Body of pancreas (tissue), 4 donors: ENCODE measurements around the gene DNAJC21. TPM values are rescaled to one million over a fixed set of nuclear protein-coding genes. Genes with fewer than 3 reads are reported as not detected.

Experiments used
- ATAC-seq: fragments of 150-250 bp; one replicate; pipeline ENCODE4 v1.9.1; 2016
- DNase-seq, 4 donors: peaks; one replicate each; pipeline ENCODE4 v3.0.0-alpha.2; 2019
- H3K27ac ChIP-seq, 4 donors: fragments of 200-600 bp; sonication (generic); 1 replicate in 3 of 4; 2 replicates in 1 of 4; pipeline versions ENCODE4 v1.5.1 to v1.6.1; 2016 to 2019; ENCODE audit warnings: mild to moderate bottlenecking in 1 of 4, mixed read lengths in 1 of 4, moderate library complexity in 1 of 4
- H3K27me3 ChIP-seq, 2 donors: fragments of 200-600 bp; sonication (generic); one replicate each; pipeline ENCODE4 v1.6.0; 2016; ENCODE audit warnings: mild to moderate bottlenecking in 1 of 2
- H3K36me3 ChIP-seq, 2 donors: fragments of 200-600 bp; sonication (generic); replicated peaks in 1 of 2; 2 replicates each; pipeline ENCODE4 v1.5.1; 2016; ENCODE audit warnings: low read depth in 2 of 2; ENCODE audit not compliant: insufficient read depth in 1 of 2
- H3K4me1 ChIP-seq: fragments of 200-600 bp; sonication (generic); one replicate; pipeline ENCODE4 v1.6.0; 2016
- H3K4me3 ChIP-seq, 2 donors: fragments of 200-600 bp; sonication (generic); 1 replicate in 1 of 2; 2 replicates in 1 of 2; pipeline ENCODE4 v1.5.1; 2016 to 2019
- H3K9me3 ChIP-seq, 3 donors: fragments of 200-600 bp; sonication (generic); 1 replicate in 2 of 3; 2 replicates in 1 of 3; pipeline ENCODE4 v1.5.1; 2016
- POLR2A ChIP-seq, 3 donors: fragments of 450-650 bp; IDR thresholded peaks; one replicate each; pipeline ENCODE4 v1.6.1; 2016; ENCODE audit warnings: antibody characterized with exemption in 3 of 3, mild to moderate bottlenecking in 2 of 3
- WGBS, 2 donors: methylation state at CpG; one replicate each; pipeline ENCODE4 v1.1.5; 2017; 5-methylcytosine and 5-hydroxymethylcytosine counted together
- intact Hi-C: fragments of 100-400 bp; cut with DNase I; formaldehyde crosslinking; loops from one replicate; pipeline ENCODE4 v1.15.1; 2023
- total RNA-seq, 2 donors: library from RNA; depleted of rRNA; stranded (reverse); fragments of >200 nt; gene quantifications; one replicate each; pipeline ENCODE4 v1.1.0, GENCODE V29; 2016
- TF ChIP-seq, protein P1 (sequence below), 7 experiments: fragments of 450-650 bp in 4 of 7; fragments of 200-600 bp in 3 of 7; sonication (generic) in 3 of 7; IDR thresholded peaks; one replicate each; pipeline ENCODE4 v1.5.1; 2016 to 2019; ENCODE audit warnings: antibody characterized with exemption in 7 of 7

The DNAJC21 gene
- 10 to 100 TPM; 26.7 to 29.6 TPM for total RNA-seq

DNA sequence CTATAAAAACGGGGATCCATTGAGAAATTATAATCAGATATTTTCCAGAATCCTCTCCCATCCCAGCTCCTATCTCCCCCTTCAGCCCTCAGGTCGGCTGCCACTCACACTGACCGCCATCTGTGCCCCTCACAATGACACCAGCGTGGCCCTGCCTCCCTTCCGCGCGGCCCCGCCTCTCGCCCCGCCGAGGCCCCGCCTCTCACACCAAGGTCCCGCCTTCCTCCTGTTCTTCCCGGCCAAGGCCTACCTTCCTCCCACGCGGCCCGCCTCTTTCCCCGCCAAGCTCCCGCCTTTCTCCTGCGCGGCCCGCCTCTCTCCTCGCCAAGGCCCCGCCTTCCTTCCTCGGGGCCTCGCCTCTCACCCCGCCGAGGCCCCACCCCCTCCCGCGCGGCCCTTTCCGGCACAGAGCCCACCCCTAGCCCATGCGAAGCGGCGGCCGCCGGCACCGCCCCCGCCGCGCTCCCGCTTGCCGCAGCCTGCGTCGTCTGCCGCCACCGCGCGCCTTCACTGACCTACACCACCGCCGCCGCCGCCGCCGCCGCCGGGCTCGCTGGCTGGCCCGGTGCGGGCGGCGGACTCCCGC is at the start of gene DNAJC21:
Gene DNAJC21, plus strand, starts transcription at position 426 of the 586 bp plus-strand sequence. CDS start 261 bp downstream, outside the sequence.
- ATAC-seq (peak; percentile 92), DNase-seq (peak; percentile 98)
- TF ChIP-seq, protein P1, sequence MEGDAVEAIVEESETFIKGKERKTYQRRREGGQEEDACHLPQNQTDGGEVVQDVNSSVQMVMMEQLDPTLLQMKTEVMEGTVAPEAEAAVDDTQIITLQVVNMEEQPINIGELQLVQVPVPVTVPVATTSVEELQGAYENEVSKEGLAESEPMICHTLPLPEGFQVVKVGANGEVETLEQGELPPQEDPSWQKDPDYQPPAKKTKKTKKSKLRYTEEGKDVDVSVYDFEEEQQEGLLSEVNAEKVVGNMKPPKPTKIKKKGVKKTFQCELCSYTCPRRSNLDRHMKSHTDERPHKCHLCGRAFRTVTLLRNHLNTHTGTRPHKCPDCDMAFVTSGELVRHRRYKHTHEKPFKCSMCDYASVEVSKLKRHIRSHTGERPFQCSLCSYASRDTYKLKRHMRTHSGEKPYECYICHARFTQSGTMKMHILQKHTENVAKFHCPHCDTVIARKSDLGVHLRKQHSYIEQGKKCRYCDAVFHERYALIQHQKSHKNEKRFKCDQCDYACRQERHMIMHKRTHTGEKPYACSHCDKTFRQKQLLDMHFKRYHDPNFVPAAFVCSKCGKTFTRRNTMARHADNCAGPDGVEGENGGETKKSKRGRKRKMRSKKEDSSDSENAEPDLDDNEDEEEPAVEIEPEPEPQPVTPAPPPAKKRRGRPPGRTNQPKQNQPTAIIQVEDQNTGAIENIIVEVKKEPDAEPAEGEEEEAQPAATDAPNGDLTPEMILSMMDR (IDR thresholded peaks at IDR 0.05), result no peak
- no peak for TF ChIP-seq POLR2A (IDR thresholded peaks at IDR 0.05)
- H3K9me3 ChIP-seq, result no peaks in the 10 kb centered on the region
- peaks cover 28% of the 10 kb centered on the region for H3K4me1 ChIP-seq
- peaks cover 5 to 9% of the 10 kb centered on the region in 2 donors for H3K36me3 ChIP-seq
- peak within 1 kb of the TSS; percentile 61 to 82 for H3K4me3 ChIP-seq
- intact Hi-C loops, result no loop called here
- WGBS, 2 donors, result 1% methylated on average over 34 to 35 of the region's 63 CpGs
- peak within 1 kb of the TSS; percentile 92 to 96 (median 96) for H3K27ac ChIP-seq
- H3K27me3 ChIP-seq, result no peaks in the 10 kb centered on the region

DNA sequence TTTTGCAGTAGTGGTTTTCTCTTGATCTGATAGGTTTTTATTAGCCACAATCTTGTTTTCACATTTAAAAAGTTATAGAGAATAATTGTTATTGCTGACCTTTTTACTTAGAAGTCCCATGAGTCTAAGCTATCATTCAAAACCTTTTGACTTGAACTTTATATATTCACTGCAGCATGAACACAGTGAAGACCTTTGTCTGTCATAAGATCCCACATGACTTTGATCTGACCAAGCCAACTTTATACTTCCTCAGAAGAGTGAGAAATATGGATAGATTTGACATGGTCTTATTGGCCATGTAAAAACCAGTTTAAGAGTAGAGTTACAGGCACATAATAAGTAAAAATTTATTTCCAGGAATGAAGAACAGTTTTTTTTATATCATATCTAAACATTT is 48.1 kb upstream of the DNAJC21 start:
- Histone ChIP-seq H3K4me3 (no peak overlapping the region), H3K27ac (no peak overlapping the region), H3K36me3 (no peaks in the 10 kb centered on the region), H3K9me3 (no peaks in the 10 kb centered on the region), H3K4me1 (no peaks in the 10 kb centered on the region), H3K27me3 (no peaks in the 10 kb centered on the region)
- intact Hi-C loops, result no loop called here
- TF ChIP-seq, protein P1 (IDR thresholded peaks at IDR 0.05), result no peak
- no peak for TF ChIP-seq POLR2A (IDR thresholded peaks at IDR 0.05)
- DNase-seq (no peak), ATAC-seq (no peak)

DNA sequence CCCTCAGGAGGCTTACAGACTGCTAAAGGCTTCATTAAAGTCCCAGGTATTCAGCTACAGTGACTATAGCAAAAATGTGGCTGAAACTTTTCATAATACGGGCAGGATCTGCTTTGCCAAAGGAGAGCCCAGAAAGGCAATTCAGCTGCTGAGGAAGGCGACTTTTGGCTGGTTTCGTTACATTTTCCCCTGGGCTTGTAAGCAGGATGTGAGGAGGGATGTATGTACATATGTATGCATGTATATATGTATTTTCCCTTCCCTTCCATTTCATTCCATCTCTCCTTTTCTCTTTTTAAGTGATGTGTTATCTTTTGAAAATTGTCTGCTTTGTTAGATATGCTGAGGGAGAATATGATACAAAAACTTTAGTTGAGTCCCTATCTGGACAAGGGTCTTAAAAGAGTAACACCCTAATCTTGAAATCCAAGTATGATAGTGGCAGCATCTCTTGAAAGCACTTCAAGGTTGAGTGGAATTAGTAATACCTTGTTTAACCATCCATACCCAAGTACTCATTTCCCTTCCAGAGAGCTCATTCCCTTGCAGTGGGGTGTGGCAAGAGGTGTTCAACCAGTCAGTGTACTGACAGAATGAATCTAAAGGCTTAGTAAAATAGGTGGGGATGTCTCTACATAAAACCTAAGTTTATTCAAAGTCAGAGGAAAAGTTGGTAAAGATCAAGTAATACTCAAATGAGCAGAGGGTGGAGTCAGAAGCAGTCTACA is 42.8 kb upstream of the DNAJC21 start:
- ATAC-seq, result no peak
- no peak for DNase-seq
- Histone ChIP-seq H3K4me3 (no peak overlapping the region), H3K9me3 (no peaks in the 10 kb centered on the region), H3K4me1 (no peaks in the 10 kb centered on the region), H3K36me3 (no peaks in the 10 kb centered on the region), H3K27me3 (no peaks in the 10 kb centered on the region), H3K27ac (no peak overlapping the region)
- intact Hi-C loops, result no loop called here
- TF ChIP-seq, protein P1 (IDR thresholded peaks at IDR 0.05), result no peak
- TF ChIP-seq POLR2A (IDR thresholded peaks at IDR 0.05), result no peak
- WGBS, 2 donors, result 71 to 93% methylated on average over 3 of the region's 3 CpGs

DNA sequence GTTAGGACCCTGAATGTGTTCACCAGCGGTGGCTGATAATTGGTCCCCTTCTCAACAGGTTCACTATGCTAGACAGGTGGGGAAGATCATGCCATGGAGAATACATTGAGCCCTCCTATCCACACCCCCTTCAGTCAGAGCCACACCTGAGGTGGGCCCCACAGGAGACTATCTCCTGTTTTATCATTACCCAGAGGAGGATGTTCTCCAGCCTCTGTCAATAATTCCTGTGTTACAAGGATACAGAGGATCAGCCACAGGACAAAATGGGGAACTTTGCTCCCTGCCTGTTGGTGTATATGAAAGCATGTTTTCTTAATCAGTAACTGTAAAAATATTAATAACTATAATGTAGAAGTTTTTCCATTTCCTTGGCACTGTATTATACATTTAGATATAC is 40.0 kb upstream of the DNAJC21 start:
- H3K9me3 ChIP-seq, result no peaks in the 10 kb centered on the region
- no peak overlapping the region for H3K27ac ChIP-seq
- no peaks in the 10 kb centered on the region for H3K36me3 ChIP-seq
- no peaks in the 10 kb centered on the region for H3K4me1 ChIP-seq
- TF ChIP-seq, protein P1 (IDR thresholded peaks at IDR 0.05), result no peak
- TF ChIP-seq POLR2A (IDR thresholded peaks at IDR 0.05), result no peak
- no peak for ATAC-seq
- H3K4me3 ChIP-seq, result no peak overlapping the region
- intact Hi-C loops, result no loop called here
- no peak for DNase-seq
- no peaks in the 10 kb centered on the region for H3K27me3 ChIP-seq
- 83 to 100% methylated on average over 1 of the region's 1 CpG for WGBS, 2 donors
